ENCODE results near the gene RXRA.

RXRA gene

GRCh38 chr9:134341929-134342745, 15.9 kb downstream of the RXRA start:
- Histone ChIP-seq H3K9me3 (ENCODE audit: insufficient read depth, low read length) (no peaks in the 10 kb centered on the region), H3K9ac (ENCODE audit: insufficient read length, low read depth) (no peak overlapping the region), H3K36me3 (ENCODE audit: insufficient read depth, insufficient read length, low read length) (peaks cover 3% of the 10 kb centered on the region), H3K27me3 (ENCODE audit: insufficient read depth, insufficient read length) (no peaks in the 10 kb centered on the region), H3K4me3 (ENCODE audit: insufficient read length, low read depth) (no peak overlapping the region), H3K4me1 (ENCODE audit: insufficient read depth, insufficient read length) (peaks cover 36% of the 10 kb centered on the region)
- TF ChIP-seq SUZ12 (IDR thresholded peaks at IDR 0.05; ENCODE audit: extremely low read depth, insufficient read depth, insufficient read length) (no peak), YY1 (IDR thresholded peaks at IDR 0.05; ENCODE audit: insufficient read depth, insufficient read length) (no peak), ZNF274 (IDR thresholded peaks at IDR 0.05; ENCODE audit: low read depth, low read length) (no peak)
- no peak for DNase-seq (ENCODE audit: low read depth, low spot score)

DNA sequence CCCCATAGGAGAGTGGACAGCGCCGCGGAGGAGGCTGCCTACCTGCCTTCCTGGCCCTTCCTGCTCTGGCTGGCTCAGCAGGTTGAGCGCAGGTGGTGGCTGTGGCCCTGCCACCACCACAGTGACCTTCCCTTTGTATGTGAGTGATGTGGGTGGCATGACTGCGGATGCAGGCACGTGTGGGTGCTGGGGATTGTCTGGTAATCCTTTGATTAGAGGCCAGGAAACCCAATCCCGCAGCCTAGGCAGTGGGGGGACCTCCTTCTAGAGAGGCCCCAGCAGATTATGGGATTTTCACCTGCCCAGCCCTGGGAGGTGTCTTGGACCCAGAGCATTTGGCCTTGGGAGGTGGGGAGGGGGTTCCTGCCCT, 16.5 kb downstream of the RXRA start:
- TF ChIP-seq YY1 (IDR thresholded peaks at IDR 0.05; ENCODE audit: insufficient read depth, insufficient read length) (no peak), ZNF274 (IDR thresholded peaks at IDR 0.05; ENCODE audit: low read depth, low read length) (no peak), SUZ12 (IDR thresholded peaks at IDR 0.05; ENCODE audit: extremely low read depth, insufficient read depth, insufficient read length) (no peak)
- Histone ChIP-seq H3K4me3 (ENCODE audit: insufficient read length, low read depth) (no peak overlapping the region), H3K9me3 (ENCODE audit: insufficient read depth, low read length) (no peaks in the 10 kb centered on the region), H3K36me3 (ENCODE audit: insufficient read depth, insufficient read length, low read length) (peaks cover 3% of the 10 kb centered on the region), H3K4me1 (ENCODE audit: insufficient read depth, insufficient read length) (peaks cover 32% of the 10 kb centered on the region), H3K9ac (ENCODE audit: insufficient read length, low read depth) (no peak overlapping the region), H3K27me3 (ENCODE audit: insufficient read depth, insufficient read length) (no peaks in the 10 kb centered on the region)
- DNase-seq (ENCODE audit: low read depth, low spot score), result no peak

- Histone ChIP-seq H3K4me1 (ENCODE audit: insufficient read depth, insufficient read length) (peaks cover 28% of the 10 kb centered on the region), H3K36me3 (ENCODE audit: insufficient read depth, insufficient read length, low read length) (peaks cover 7% of the 10 kb centered on the region), H3K9ac (ENCODE audit: insufficient read length, low read depth) (no peak overlapping the region), H3K27me3 (ENCODE audit: insufficient read depth, insufficient read length) (no peaks in the 10 kb centered on the region), H3K4me3 (ENCODE audit: insufficient read length, low read depth) (no peak overlapping the region), H3K9me3 (ENCODE audit: insufficient read depth, low read length) (no peaks in the 10 kb centered on the region)
- TF ChIP-seq YY1 (IDR thresholded peaks at IDR 0.05; ENCODE audit: insufficient read depth, insufficient read length) (no peak), ZNF274 (IDR thresholded peaks at IDR 0.05; ENCODE audit: low read depth, low read length) (no peak), SUZ12 (IDR thresholded peaks at IDR 0.05; ENCODE audit: extremely low read depth, insufficient read depth, insufficient read length) (no peak)
- no peak for DNase-seq (ENCODE audit: low read depth, low spot score)
Measured at GRCh38 chr9:134343637-134344036, 17.4 kb downstream of the RXRA start.

- no peak for TF ChIP-seq SUZ12 (IDR thresholded peaks at IDR 0.05; ENCODE audit: extremely low read depth, insufficient read depth, insufficient read length)
- no peak for TF ChIP-seq ZNF274 (IDR thresholded peaks at IDR 0.05; ENCODE audit: low read depth, low read length)
- TF ChIP-seq YY1 (IDR thresholded peaks at IDR 0.05; ENCODE audit: insufficient read depth, insufficient read length), result no peak
- H3K9me3 ChIP-seq (ENCODE audit: insufficient read depth, low read length), result no peaks in the 10 kb centered on the region
- peaks cover 11% of the 10 kb centered on the region for H3K36me3 ChIP-seq (ENCODE audit: insufficient read depth, insufficient read length, low read length)
- H3K27me3 ChIP-seq (ENCODE audit: insufficient read depth, insufficient read length), result no peaks in the 10 kb centered on the region
- DNase-seq (ENCODE audit: low read depth, low spot score), result no peak
- peaks cover 31% of the 10 kb centered on the region for H3K4me1 ChIP-seq (ENCODE audit: insufficient read depth, insufficient read length)
- no peak overlapping the region for H3K4me3 ChIP-seq (ENCODE audit: insufficient read length, low read depth)
- no peak overlapping the region for H3K9ac ChIP-seq (ENCODE audit: insufficient read length, low read depth)
Measured at GRCh38 chr9:134344068-134344799, 18.0 kb downstream of the RXRA start.

- TF ChIP-seq YY1 (IDR thresholded peaks at IDR 0.05; ENCODE audit: insufficient read depth, insufficient read length) (no peak), ZNF274 (IDR thresholded peaks at IDR 0.05; ENCODE audit: low read depth, low read length) (no peak), SUZ12 (IDR thresholded peaks at IDR 0.05; ENCODE audit: extremely low read depth, insufficient read depth, insufficient read length) (no peak)
- Histone ChIP-seq H3K36me3 (ENCODE audit: insufficient read depth, insufficient read length, low read length) (peaks cover 11% of the 10 kb centered on the region), H3K4me3 (ENCODE audit: insufficient read length, low read depth) (no peak overlapping the region), H3K27me3 (ENCODE audit: insufficient read depth, insufficient read length) (no peaks in the 10 kb centered on the region), H3K9me3 (ENCODE audit: insufficient read depth, low read length) (no peaks in the 10 kb centered on the region), H3K4me1 (ENCODE audit: insufficient read depth, insufficient read length) (peaks cover 34% of the 10 kb centered on the region), H3K9ac (ENCODE audit: insufficient read length, low read depth) (no peak overlapping the region)
- DNase-seq (ENCODE audit: low read depth, low spot score), result no peak
Measured at GRCh38 chr9:134344800-134345310, 18.6 kb downstream of the RXRA start.

GRCh38 chr9:134345737-134346136, 19.5 kb downstream of the RXRA start:
- TF ChIP-seq SUZ12 (IDR thresholded peaks at IDR 0.05; ENCODE audit: extremely low read depth, insufficient read depth, insufficient read length) (no peak), YY1 (IDR thresholded peaks at IDR 0.05; ENCODE audit: insufficient read depth, insufficient read length) (no peak), ZNF274 (IDR thresholded peaks at IDR 0.05; ENCODE audit: low read depth, low read length) (no peak)
- H3K4me1 ChIP-seq (ENCODE audit: insufficient read depth, insufficient read length), result peaks cover 42% of the 10 kb centered on the region
- H3K9ac ChIP-seq (ENCODE audit: insufficient read length, low read depth), result no peak overlapping the region
- H3K27me3 ChIP-seq (ENCODE audit: insufficient read depth, insufficient read length), result no peaks in the 10 kb centered on the region
- H3K36me3 ChIP-seq (ENCODE audit: insufficient read depth, insufficient read length, low read length), result peaks cover 11% of the 10 kb centered on the region
- no peak overlapping the region for H3K4me3 ChIP-seq (ENCODE audit: insufficient read length, low read depth)
- no peak for DNase-seq (ENCODE audit: low read depth, low spot score)
- no peaks in the 10 kb centered on the region for H3K9me3 ChIP-seq (ENCODE audit: insufficient read depth, low read length)

DNA sequence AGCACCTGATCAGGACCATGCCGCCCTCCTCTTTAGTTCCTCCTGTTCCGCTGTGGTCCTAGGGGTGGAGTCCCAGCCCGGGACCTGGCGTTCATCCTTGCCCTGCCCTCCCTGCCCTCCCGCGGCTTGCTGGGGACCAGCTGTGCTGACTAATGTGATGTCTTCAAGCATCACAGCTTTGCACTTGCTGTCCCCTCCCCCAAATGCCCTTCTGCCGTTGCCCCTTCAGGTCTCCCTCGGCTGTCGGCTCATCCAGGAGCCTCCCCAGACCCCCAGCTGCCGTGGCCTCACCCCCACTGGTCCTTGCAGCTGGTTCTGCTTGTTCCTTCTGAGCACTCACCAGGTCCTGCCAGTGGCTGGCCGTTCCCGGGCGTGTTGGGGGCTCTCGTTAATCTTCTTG, 19.9 kb downstream of the RXRA start:
- Histone ChIP-seq H3K4me1 (ENCODE audit: insufficient read depth, insufficient read length) (peaks cover 45% of the 10 kb centered on the region), H3K27me3 (ENCODE audit: insufficient read depth, insufficient read length) (no peaks in the 10 kb centered on the region), H3K9ac (ENCODE audit: insufficient read length, low read depth) (no peak overlapping the region), H3K9me3 (ENCODE audit: insufficient read depth, low read length) (no peaks in the 10 kb centered on the region), H3K36me3 (ENCODE audit: insufficient read depth, insufficient read length, low read length) (peaks cover 11% of the 10 kb centered on the region), H3K4me3 (ENCODE audit: insufficient read length, low read depth) (no peak overlapping the region)
- no peak for TF ChIP-seq YY1 (IDR thresholded peaks at IDR 0.05; ENCODE audit: insufficient read depth, insufficient read length)
- TF ChIP-seq ZNF274 (IDR thresholded peaks at IDR 0.05; ENCODE audit: low read depth, low read length), result no peak
- TF ChIP-seq SUZ12 (IDR thresholded peaks at IDR 0.05; ENCODE audit: extremely low read depth, insufficient read depth, insufficient read length), result no peak
- DNase-seq (ENCODE audit: low read depth, low spot score), result no peak
